Measurements from ENCODE around the gene RFTN1.

DNA sequence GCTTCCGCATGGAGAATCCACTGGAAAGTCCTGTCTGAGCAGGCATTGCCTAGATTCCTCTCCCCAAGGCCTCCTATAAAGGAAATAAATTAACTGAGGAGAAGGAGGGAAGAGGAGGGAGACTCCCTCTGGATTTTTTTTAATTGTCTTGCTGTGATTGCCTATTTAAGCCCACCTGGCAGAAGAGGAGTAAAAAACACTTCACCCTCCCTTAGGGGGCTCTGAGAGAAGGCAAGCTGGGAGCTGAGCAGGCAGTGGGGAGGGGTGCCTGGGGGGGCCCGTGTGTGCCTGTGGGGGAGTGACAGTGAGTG, 138.6 kb downstream of the RFTN1 start:
- no peak for TF ChIP-seq POLR2A (IDR thresholded peaks at IDR 0.05)
- TF ChIP-seq CTCF (IDR thresholded peaks at IDR 0.05): no peak
